ENCODE results near the gene HDHD5. TPM values are rescaled to one million over a fixed set of nuclear protein-coding genes. Genes with fewer than 3 reads are reported as not detected.

The HDHD5 gene
- total RNA-seq, 1 donor from 2014 or later = 30.2 TPM

GRCh38 chr22:17106161-17106784 is 52.8 kb downstream of the HDHD5 start:
- no peak for DNase-seq (ENCODE audit: low spot score)

GRCh38 chr22:17105143-17106129 is 53.6 kb downstream of the HDHD5 start:
- no peak for DNase-seq (ENCODE audit: low spot score)

- DNase-seq (ENCODE audit: low spot score) = no peak
These were observed 54.6 kb downstream of the HDHD5 start for GRCh38 chr22:17104336-17104935.

- DNase-seq (ENCODE audit: low spot score) = no peak
These were observed 55.7 kb downstream of the HDHD5 start for GRCh38 chr22:17103351-17103750.

- DNase-seq (ENCODE audit: low spot score) = no peak
These were observed 56.8 kb downstream of the HDHD5 start for GRCh38 chr22:17102297-17102667.

- DNase-seq (ENCODE audit: low spot score) = no peak
These were observed 57.4 kb downstream of the HDHD5 start for GRCh38 chr22:17101475-17102296.

GRCh38 chr22:17100621-17101020 is 58.5 kb downstream of the HDHD5 start:
- DNase-seq (ENCODE audit: low spot score) = no peak

- DNase-seq (ENCODE audit: low spot score) = no peak
These were observed 60.7 kb downstream of the HDHD5 start for GRCh38 chr22:17098379-17098819.

- DNase-seq (ENCODE audit: low spot score) = no peak
These were observed 61.4 kb downstream of the HDHD5 start for GRCh38 chr22:17097701-17098100.

GRCh38 chr22:17097062-17097461 is 62.0 kb downstream of the HDHD5 start:
- DNase-seq (ENCODE audit: low spot score) = no peak

GRCh38 chr22:17096071-17096470 is 63.0 kb downstream of the HDHD5 start:
- DNase-seq (ENCODE audit: low spot score) = no peak

- DNase-seq (ENCODE audit: low spot score) = no peak
These were observed 63.5 kb downstream of the HDHD5 start for GRCh38 chr22:17095538-17095937.

GRCh38 chr22:17093081-17093480 is 66.0 kb downstream of the HDHD5 start:
- DNase-seq (ENCODE audit: low spot score) = no peak

- DNase-seq (ENCODE audit: low spot score) = peak; percentile 32
These were observed 67.2 kb downstream of the HDHD5 start for GRCh38 chr22:17091851-17092250.

GRCh38 chr22:17090550-17090949 is 68.5 kb downstream of the HDHD5 start:
- no peak for DNase-seq (ENCODE audit: low spot score)

Other genes starting within 250 kb of the HDHD5 start
- 0.23 TPM for gene GAB4, start 151.1 kb downstream of the HDHD5 start, total RNA-seq
- 15.4 TPM for gene IL17RA, start 74.3 kb downstream of the HDHD5 start, total RNA-seq
- gene TMEM121B, start 37.9 kb downstream of the HDHD5 start, total RNA-seq = 0.18 TPM
- 22.9 TPM for gene ADA2, start 60.2 kb upstream of the HDHD5 start, total RNA-seq
- gene CECR2, start 210.2 kb upstream of the HDHD5 start, total RNA-seq = 10.0 TPM

Measured in ureter (tissue), 1 donor.